Measurements from ENCODE around the gene PLEKHG2.

The PLEKHG2 gene

GRCh38 chr19:39423258-39424086 lies 11.0 kb downstream of the PLEKHG2 start:
- no peak for DNase-seq

- DNase-seq: no peak
Observed at GRCh38 chr19:39424934-39425333, 12.5 kb downstream of the PLEKHG2 start.

- DNase-seq: no peak
Observed at GRCh38 chr19:39425744-39426143, 13.3 kb downstream of the PLEKHG2 start.

- no peak for DNase-seq
Observed at GRCh38 chr19:39426170-39426569, 13.7 kb downstream of the PLEKHG2 start.

- DNase-seq: no peak
Observed at GRCh38 chr19:39427707-39428106, 15.2 kb downstream of the PLEKHG2 start.

- no peak for DNase-seq
Observed at GRCh38 chr19:39428283-39429112, 16.0 kb downstream of the PLEKHG2 start.

GRCh38 chr19:39430675-39431593 lies 18.5 kb downstream of the PLEKHG2 start:
- peak; percentile 49 for DNase-seq

GRCh38 chr19:39432677-39433025 lies 20.2 kb downstream of the PLEKHG2 start:
- DNase-seq: no peak

- no peak for DNase-seq
Observed at GRCh38 chr19:39433480-39434079, 21.1 kb downstream of the PLEKHG2 start.

GRCh38 chr19:39434123-39435076 lies 21.9 kb downstream of the PLEKHG2 start:
- DNase-seq: no peak

GRCh38 chr19:39435499-39436349 lies 23.3 kb downstream of the PLEKHG2 start, which contains the start of gene RPS16:
Gene RPS16, minus strand, starts transcription at chr19:39435949. Its CDS starts 54 bp downstream, at chr19:39435895.
- DNase-seq: peak; percentile 100

- DNase-seq: no peak
Observed at GRCh38 chr19:39436350-39436716, 23.9 kb downstream of the PLEKHG2 start.

- no peak for DNase-seq
Observed at GRCh38 chr19:39438270-39438934, 25.9 kb downstream of the PLEKHG2 start.

GRCh38 chr19:39444598-39445195 lies 32.2 kb downstream of the PLEKHG2 start:
- DNase-seq: peak; percentile 50

- peak; percentile 99 for DNase-seq
Observed at GRCh38 chr19:39445196-39446111, 33.0 kb downstream of the PLEKHG2 start, which contains the start of gene SUPT5H. Gene SUPT5H, plus strand, starts transcription at chr19:39445582. Its CDS starts 309 bp downstream, at chr19:39445891.

- DNase-seq: no peak
Observed at GRCh38 chr19:39446365-39447084, 34.1 kb downstream of the PLEKHG2 start.

- DNase-seq: no peak
Observed at GRCh38 chr19:39448271-39448670, 35.8 kb downstream of the PLEKHG2 start.

Measured in hematopoietic multipotent progenitor cell treated with erythropoietin and hydrocortisone succinate and interleukin-3 and kit ligand, for 4 days (in vitro differentiated cells).